Cardiac muscle cell (in vitro differentiated cells and primary cell): ENCODE results near the gene C19orf81. TPM values are rescaled to one million over a fixed set of nuclear protein-coding genes. Genes with fewer than 3 reads are reported as not detected.

Source experiments
- DNase-seq, 2 donors: peaks; one replicate each; pipeline versions ENCODE4 v3.0.0 to v3.0.0-alpha.2; 2010 to 2017; ENCODE audit warnings: low read depth in 1 of 2, low spot score in 1 of 2
- H3K27ac ChIP-seq: fragments of 200-600 bp; sonication (generic); 2 replicates; pipeline ENCODE4 v1.5.1; 2016
- H3K27me3 ChIP-seq: fragments of 200-600 bp; sonication (generic); 2 replicates; pipeline ENCODE4 v1.6.0; 2016; ENCODE audit warnings: control low read depth
- H3K36me3 ChIP-seq: fragments of 200-600 bp; sonication (generic); 2 replicates; pipeline ENCODE4 v1.5.1; 2016; ENCODE audit warnings: control low read depth
- H3K4me1 ChIP-seq: fragments of 200-600 bp; sonication (generic); 2 replicates; pipeline ENCODE4 v1.8.1; 2017; ENCODE audit warnings: low read depth, mild to moderate bottlenecking, mixed run types
- H3K4me3 ChIP-seq: fragments of 200-600 bp; sonication (generic); 2 replicates; pipeline ENCODE4 v1.5.1; 2016; ENCODE audit warnings: mild to moderate bottlenecking
- H3K9me3 ChIP-seq: fragments of 200-600 bp; sonication (generic); 2 replicates; pipeline ENCODE4 v1.5.1; 2017; ENCODE audit warnings: low read depth, mild to moderate bottlenecking, control low read depth
- polyA plus RNA-seq: library from polyadenylated mRNA; unstranded; fragments of >200 nt; fragmentation: Nextera tagmentation; extraction: Ambion mirVana; gene quantifications from 2 replicates; pipeline ENCODE4 v1.2.1, GENCODE V29; 2016
- total RNA-seq: library from RNA; depleted of rRNA; stranded (reverse); fragments of >200 nt; gene quantifications from 2 replicates; pipeline ENCODE4 v1.2.3, GENCODE V29; 2016
- TF ChIP-seq, protein P1 (sequence below): IDR thresholded peaks from 2 replicates; pipeline ENCODE4 v1.5.1; 2012; ENCODE audit warnings: low read depth, mild to moderate bottlenecking, low read length

The C19orf81 gene
- total RNA-seq (23.5 and 36.8 TPM in 2 replicates), polyA plus RNA-seq (42.2 and 67.4 TPM in 2 replicates)

DNA sequence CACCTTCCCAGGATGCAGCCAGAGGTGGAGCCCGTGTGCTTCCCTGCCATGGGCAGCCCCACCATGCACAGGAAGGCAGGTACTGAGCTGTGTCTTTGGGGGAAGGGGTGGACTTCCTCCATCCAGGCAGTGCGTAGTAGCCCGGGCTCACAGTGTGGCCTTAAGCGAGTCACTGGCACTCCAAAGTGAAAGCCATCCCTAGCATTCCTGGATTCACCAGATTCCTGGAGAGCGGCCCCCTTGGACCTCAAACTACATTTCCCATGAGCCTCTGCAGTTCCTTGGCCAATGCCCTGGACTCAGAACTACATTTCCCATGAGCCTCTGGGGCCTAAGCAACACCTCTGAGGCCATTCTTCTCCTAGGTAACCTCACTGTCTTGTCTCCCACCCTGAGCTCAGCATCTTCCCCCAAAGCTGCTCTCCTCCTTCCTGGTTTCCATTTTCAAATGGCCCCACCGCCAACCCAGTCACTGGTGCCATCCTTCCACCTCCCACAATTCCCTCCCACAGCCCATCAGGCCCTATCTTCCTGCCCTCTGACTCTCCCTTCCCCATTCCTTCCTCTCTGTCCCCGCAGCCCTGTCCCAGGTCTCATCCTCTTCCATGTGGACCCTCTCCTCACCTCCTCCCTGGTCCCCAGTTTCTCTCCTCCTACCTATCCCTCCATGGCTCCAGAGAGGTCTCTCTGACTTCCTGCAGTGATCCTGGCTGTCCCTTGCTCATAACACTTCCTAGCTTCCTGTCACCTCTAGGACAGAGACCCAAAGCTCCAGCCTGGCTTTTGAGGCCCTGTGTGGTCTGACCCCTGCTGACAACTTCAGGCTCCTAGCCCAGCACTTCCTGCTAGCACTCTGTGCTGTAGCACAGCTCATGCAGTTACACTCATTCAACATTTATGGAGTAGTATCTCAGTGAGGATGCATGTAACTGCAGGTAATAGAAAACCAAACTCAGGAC lies at the start of gene C19orf81:
C19orf81 (plus strand) TSS at position 13 of the 959 bp plus-strand sequence; CDS start at position 13, 0 bp downstream.
- Histone ChIP-seq H3K9me3 (no peaks in the 10 kb centered on the region), H3K4me1 (no peaks in the 10 kb centered on the region), H3K27ac (no peak within 1 kb of the TSS), H3K36me3 (no peaks in the 10 kb centered on the region), H3K4me3 (no peak within 1 kb of the TSS), H3K27me3 (peaks cover 18% of the 10 kb centered on the region)
- peak; percentile 50 to 55 for DNase-seq
- TF ChIP-seq, protein P1, sequence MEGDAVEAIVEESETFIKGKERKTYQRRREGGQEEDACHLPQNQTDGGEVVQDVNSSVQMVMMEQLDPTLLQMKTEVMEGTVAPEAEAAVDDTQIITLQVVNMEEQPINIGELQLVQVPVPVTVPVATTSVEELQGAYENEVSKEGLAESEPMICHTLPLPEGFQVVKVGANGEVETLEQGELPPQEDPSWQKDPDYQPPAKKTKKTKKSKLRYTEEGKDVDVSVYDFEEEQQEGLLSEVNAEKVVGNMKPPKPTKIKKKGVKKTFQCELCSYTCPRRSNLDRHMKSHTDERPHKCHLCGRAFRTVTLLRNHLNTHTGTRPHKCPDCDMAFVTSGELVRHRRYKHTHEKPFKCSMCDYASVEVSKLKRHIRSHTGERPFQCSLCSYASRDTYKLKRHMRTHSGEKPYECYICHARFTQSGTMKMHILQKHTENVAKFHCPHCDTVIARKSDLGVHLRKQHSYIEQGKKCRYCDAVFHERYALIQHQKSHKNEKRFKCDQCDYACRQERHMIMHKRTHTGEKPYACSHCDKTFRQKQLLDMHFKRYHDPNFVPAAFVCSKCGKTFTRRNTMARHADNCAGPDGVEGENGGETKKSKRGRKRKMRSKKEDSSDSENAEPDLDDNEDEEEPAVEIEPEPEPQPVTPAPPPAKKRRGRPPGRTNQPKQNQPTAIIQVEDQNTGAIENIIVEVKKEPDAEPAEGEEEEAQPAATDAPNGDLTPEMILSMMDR: no peak

DNA sequence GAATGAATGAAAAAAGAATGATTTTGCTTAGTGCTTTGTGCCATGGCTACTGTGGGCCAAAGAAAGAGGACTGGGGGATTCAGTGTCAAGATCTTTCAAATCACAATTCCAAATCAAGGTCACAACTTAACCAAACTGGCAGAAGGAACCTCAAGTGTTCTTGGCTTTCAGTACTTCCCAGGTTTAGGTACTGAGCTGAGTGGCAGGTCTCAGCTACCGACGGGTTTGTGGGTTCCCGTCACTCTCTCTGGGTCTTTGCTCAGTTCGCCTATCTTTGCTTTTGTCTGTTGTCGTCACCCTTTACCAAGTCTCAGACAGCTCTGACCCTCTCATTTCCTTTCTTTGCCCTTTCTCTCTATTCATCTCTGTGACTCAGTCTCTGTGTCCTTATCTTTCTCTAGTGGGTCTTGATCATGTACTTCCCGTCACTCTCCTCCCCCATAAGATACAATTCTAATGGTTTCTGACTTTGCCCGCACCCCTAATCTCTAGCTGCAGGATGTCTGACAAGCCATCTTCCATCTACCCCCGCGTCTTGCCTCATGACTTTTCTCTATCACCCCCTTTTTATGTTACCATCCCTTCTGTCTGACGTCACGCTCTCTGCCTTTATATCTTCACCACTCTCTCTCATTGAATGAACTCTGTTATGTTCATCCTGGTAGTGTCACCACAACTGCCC lies 47.7 kb upstream of the C19orf81 start:
- peaks cover 8% of the 10 kb centered on the region for H3K4me1 ChIP-seq
- TF ChIP-seq, protein P1: no peak
- peak in 1 of 2 donors; percentile 41 for DNase-seq
- H3K36me3 ChIP-seq: no peaks in the 10 kb centered on the region
- H3K27ac ChIP-seq: no peak overlapping the region
- H3K4me3 ChIP-seq: no peak overlapping the region
- peaks cover 3% of the 10 kb centered on the region for H3K27me3 ChIP-seq
- H3K9me3 ChIP-seq: no peaks in the 10 kb centered on the region

DNA sequence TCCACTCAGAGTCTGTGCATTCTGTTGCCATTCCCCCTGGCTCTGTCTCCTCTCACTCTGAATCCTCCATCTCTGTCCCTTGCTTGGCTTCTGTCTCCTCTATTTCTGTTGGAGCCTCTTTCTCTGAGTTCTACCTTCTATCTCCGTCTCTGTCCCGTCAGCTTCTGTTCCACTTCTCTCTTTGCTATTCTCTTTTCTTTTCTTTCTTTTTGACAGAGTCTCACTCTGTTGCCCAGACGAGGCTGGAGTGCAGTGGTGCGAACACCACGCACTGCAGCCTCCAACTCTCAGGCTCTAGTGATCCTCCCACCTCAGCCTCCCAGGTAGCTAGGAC lies 47.2 kb upstream of the C19orf81 start:
- no peaks in the 10 kb centered on the region for H3K36me3 ChIP-seq
- no peak for DNase-seq

DNA sequence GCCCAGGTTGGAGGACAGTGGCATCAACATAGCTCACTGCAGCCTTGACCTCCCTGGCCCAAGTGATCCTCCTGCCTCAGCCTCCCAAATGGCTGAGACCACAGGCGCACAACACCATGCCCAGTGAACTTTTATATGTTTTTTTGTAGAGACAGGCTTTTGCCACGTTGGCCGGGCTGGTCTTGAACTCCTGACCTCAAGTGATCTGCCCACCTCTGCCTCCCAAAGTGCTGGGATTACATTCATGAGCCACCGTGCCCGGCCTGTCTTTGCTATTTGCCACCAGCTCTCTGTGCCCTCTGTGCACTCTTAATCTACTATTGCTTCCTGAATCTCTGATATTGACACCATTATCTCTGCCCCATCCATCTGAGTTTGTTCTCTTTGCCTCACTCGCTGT lies 46.7 kb upstream of the C19orf81 start:
- Histone ChIP-seq H3K4me3 (no peak overlapping the region), H3K27me3 (peaks cover 13% of the 10 kb centered on the region), H3K36me3 (no peaks in the 10 kb centered on the region), H3K27ac (no peak overlapping the region), H3K4me1 (peaks cover 8% of the 10 kb centered on the region), H3K9me3 (no peaks in the 10 kb centered on the region)
- no peak for DNase-seq
- TF ChIP-seq, protein P1: no peak

More for the DNA sequence above, 47.2 kb upstream of the C19orf81 start:
- peaks cover 8% of the 10 kb centered on the region for H3K4me1 ChIP-seq
- H3K27me3 ChIP-seq: peaks cover 8% of the 10 kb centered on the region
- no peak overlapping the region for H3K27ac ChIP-seq
- TF ChIP-seq, protein P1: no peak
- no peak overlapping the region for H3K4me3 ChIP-seq
- no peaks in the 10 kb centered on the region for H3K9me3 ChIP-seq

DNA sequence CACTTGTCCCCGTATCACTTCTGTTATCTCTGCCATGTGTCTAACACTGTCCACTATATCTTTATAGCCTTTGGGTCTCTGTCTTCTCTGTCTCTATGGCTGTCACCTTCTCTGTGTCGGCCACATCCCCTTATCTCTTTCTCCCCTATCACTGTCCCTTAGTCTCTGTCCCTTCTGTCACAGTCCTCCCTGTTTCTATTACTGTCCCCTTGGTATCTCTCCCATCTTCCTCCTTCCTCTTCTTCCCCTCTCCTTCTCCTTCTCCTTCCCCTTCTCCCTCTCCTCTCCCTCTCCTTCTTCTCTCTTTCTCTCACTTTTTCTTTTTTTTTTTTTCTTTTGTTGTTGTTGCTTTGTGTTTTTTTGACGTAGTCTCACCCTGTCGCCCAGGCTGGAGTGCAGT lies 46.3 kb upstream of the C19orf81 start:
- no peaks in the 10 kb centered on the region for H3K9me3 ChIP-seq
- H3K27me3 ChIP-seq: peaks cover 15% of the 10 kb centered on the region
- DNase-seq: no peak
- no peak overlapping the region for H3K4me3 ChIP-seq
- no peak overlapping the region for H3K27ac ChIP-seq
- H3K4me1 ChIP-seq: peaks cover 8% of the 10 kb centered on the region
- H3K36me3 ChIP-seq: no peaks in the 10 kb centered on the region
- TF ChIP-seq, protein P1: no peak
